GM23248 (cell line): ENCODE results near the gene ARL6IP5.

Experiments
- EZH2 ChIP-seq: fragments of 200-600 bp; sonication (generic); IDR thresholded peaks from 2 replicates; pipeline ENCODE4 v1.6.1; 2018; ENCODE audit warnings: antibody characterized with exemption, mild to moderate bottlenecking; ENCODE audit not compliant: insufficient read depth, poor library complexity, severe bottlenecking
- EZH2phosphoT487 ChIP-seq: fragments of 200-600 bp; sonication (generic); IDR thresholded peaks from 2 replicates; pipeline ENCODE4 v1.6.1; 2018; ENCODE audit warnings: antibody characterized with exemption, moderate library complexity, mild to moderate bottlenecking, low read depth; ENCODE audit not compliant: insufficient read depth

DNA sequence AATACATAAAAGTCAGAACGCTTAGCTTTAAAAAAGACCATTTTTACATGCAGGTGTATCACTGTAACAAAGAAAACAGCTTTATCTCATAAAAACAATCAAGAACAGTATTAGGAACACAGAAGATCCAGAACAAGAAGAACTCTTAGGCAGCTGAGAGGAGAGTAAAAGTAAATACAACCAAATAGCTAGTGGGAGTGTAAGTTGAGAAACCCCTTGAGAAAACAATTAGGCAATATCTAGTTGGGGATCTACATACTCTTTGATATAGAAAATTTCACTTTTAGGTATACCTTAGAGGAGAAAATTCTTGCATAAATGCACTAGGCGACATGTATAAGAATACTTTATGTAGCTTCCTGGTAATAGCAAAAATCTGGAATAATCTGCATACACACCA is 40.1 kb upstream of the ARL6IP5 start:
- TF ChIP-seq EZH2, result no peak
- TF ChIP-seq EZH2phosphoT487, result no peak
